Stimulated activated CD8-positive, alpha-beta memory T cell treated with anti-CD3 and anti-CD28 coated beads, Interleukin-7, amount 100 ng/mL, for 4 hours (primary cell): ENCODE measurements around the gene HCST.
"Not testable (repeated sequence)": the region's sequence is repeated elsewhere in the genome, so short reads cannot be mapped to it uniquely, and the experiment has no call there.

ENCODE experiments used
- DNase-seq, 2 donors: peaks; one replicate each; pipeline ENCODE4 v3.0.0-alpha.2; 2020; ENCODE audit warnings: low read depth in 2 of 2

HCST gene, protein sequence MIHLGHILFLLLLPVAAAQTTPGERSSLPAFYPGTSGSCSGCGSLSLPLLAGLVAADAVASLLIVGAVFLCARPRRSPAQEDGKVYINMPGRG

DNA sequence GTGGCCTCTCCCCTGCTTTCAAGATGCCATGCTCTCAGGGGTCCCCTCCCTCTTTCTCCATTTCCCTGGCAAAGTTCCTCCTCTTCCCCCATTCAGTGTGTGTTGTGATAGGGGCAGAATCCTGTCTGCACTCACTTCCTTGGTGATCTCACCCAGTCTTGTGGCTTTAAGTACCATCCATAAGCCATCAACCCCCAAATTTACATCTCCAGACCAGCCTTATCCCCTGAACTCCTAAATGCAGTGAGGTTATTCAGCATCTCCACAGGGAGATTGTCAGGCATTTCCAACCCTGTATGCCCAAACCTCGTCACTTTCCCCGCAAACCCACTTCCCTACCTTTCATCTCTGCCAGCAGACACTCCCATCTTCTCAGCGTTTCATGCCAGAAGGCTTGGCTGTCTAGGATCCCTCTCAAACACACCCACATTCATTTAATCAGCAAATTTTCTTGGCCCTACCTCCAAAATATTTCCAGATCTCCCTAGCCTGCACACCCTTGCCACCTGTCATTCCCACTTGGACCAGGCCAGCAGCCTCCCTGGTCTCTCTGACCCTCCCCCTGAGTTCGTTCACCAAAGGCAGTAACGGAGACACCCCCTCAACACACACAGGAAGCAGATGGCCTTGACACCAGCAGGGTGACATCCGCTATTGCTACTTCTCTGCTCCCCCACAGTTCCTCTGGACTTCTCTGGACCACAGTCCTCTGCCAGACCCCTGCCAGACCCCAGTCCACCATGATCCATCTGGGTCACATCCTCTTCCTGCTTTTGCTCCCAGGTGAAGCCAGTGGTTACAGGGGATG is at the start of gene HCST:
HCST (plus strand) TSS at position 676 of the 808 bp plus-strand sequence; CDS start at position 741, 65 bp downstream.
- DNase-seq, result peak in 1 of 2 donors; percentile 36

DNA sequence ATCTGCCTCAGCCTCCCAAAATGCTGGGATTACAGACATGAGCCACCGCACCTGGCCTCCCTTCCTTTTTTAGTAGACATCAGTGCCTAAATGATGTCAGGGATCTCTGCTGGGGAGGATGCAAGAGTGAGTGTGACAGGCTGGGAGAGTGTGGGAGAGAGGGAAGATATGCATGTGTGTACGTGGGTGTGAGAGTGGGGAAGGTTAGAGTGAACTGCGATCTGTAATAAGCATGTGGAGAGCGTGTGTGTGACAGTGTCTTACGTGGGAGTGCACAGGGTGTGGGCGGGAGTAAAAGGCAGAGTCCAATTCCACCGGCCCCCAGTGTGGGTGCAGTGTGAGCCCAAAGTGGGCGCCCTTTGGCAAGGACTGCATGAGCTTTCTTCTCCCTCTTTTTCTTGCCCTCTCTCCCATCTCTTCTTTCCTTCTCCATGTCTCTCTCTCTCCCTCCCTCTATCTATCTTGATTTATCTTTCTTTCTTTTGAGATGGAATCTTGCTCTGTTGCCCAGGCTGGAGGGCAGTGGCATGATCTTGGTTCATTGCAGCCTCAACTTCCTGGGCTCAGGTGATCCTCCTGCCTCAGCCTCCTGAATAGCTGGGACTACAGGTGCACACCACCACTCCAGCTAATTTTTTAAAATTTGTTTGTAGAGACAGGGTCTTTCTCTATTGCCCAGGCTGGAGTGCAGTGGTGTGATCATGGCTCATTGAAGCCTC is 49.1 kb upstream of the HCST start:
- no peak for DNase-seq

- no peak for DNase-seq
These were observed 45.7 kb upstream of the HCST start, which contains the start of gene KIRREL2 for GRCh38 chr19:35856546-35857149. TSS of gene KIRREL2 (plus strand) at chr19:35856911. CDS start at chr19:35857120, 209 bp downstream.

DNA sequence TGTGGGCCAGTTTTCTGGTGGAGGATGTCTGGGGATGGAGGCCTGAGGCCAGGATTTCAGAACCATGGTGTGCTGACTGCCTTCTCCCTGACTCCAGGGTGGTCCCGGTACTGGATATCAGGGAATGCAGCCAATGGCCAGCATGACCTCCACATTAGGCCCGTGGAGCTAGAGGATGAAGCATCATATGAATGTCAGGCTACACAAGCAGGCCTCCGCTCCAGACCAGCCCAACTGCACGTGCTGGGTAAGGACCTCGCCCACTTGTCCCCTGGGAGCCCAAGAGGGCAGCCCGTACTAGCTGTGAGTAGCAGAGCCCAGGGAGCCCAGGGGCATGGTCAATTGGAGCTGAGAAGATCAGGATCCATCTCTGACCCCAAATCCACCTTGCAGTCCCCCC is 44.0 kb upstream of the HCST start:
- DNase-seq, result no peak

DNA sequence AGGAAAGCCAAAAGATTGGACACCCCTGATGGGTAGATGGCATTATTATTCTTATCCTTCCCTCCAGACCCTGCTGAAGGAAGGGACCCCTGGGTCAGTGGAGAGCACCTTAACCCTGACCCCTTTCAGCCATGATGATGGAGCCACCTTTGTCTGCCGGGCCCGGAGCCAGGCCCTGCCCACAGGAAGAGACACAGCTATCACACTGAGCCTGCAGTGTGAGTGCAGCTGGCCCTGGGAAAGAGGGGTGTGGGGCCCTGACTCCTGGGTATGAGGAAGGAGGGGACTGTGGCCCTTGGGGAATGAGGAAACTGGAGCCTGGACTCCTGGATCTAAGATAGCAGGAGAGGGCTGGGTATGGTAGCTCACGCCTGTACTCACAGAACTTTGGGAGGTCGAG is 42.9 kb upstream of the HCST start:
- no peak for DNase-seq

GRCh38 chr19:35860436-35860817 is 41.9 kb upstream of the HCST start:
- no peak for DNase-seq

DNA sequence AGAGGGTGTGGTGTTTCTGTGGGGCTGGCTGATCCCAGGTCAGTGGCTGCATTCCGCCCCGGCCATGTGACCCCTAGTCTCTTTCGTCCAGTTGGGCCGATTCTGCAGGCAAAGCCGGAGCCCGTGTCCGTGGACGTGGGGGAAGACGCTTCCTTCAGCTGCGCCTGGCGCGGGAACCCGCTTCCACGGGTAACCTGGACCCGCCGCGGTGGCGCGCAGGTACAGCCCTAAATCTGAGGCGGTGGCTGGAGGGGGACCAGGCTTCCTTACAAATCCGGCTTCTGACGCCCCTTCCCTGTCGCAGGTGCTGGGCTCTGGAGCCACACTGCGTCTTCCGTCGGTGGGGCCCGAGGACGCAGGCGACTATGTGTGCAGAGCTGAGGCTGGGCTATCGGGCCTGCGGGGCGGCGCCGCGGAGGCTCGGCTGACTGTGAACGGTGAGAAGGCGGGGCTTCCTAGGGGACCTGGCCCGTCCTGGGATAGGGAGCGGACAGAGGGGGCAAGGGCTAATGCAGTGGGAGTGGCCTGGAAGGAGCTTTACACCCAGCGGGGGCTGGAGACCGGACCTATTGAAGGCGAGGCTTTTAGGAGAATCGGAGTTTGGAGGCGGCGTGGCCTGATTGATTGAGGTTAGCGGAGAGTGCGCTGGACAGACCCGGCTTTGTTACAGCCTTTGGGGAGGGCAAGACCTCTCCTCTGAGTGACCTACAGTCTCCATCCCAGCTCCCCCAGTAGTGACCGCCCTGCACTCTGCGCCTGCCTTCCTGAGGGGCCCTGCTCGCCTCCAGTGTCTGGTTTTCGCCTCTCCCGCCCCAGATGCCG is 41.3 kb upstream of the HCST start:
- no peak for DNase-seq

DNA sequence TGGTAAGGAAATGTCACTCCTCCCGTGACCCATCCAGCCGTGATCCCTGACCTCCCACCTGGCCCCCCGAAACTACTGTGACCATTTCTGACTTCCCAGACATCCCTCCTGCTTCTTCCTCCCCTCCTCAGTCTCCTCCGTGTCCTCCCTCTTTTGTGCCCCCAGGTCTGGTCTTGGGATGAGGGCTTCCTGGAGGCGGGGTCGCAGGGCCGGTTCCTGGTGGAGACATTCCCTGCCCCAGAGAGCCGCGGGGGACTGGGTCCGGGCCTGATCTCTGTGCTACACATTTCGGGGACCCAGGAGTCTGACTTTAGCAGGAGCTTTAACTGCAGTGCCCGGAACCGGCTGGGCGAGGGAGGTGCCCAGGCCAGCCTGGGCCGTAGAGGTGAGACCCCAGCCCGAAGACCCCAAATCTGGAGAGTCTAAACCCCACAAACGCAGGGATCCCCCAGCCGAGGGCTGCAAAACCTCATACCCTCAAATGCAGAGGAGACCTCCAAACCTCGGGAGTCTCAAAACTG is 40.6 kb upstream of the HCST start:
- DNase-seq, result no peak

- no peak for DNase-seq
These were observed 39.8 kb upstream of the HCST start for GRCh38 chr19:35862528-35862927.

DNA sequence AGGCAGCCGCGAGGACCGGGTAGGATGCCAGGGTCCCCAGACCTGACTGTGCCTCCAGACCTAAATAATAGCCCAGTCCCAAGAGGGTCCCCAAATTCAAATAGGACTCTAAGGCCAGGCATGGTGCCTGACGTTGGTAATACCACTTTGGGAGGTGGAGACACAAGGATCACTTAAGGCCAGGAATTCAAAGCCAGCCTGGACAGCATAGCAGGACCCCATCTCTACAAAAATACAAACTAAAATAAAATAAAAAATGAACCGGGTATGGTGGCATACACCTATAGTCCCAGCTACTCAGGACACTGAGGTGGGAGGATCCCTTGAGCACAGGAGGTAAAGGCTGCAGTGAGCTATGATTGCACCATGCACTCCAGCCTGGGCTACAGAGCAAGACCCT is 39.3 kb upstream of the HCST start:
- DNase-seq, result no peak

- peak; percentile 39 to 69 for DNase-seq
These were observed 34.0 kb upstream of the HCST start, which contains the start of gene APLP1 for GRCh38 chr19:35868172-35868822. TSS of gene APLP1 (plus strand) at chr19:35868574. CDS start at chr19:35868637, 63 bp downstream.

- DNase-seq, result no peak
These were observed 33.5 kb upstream of the HCST start for GRCh38 chr19:35868823-35869326.

DNA sequence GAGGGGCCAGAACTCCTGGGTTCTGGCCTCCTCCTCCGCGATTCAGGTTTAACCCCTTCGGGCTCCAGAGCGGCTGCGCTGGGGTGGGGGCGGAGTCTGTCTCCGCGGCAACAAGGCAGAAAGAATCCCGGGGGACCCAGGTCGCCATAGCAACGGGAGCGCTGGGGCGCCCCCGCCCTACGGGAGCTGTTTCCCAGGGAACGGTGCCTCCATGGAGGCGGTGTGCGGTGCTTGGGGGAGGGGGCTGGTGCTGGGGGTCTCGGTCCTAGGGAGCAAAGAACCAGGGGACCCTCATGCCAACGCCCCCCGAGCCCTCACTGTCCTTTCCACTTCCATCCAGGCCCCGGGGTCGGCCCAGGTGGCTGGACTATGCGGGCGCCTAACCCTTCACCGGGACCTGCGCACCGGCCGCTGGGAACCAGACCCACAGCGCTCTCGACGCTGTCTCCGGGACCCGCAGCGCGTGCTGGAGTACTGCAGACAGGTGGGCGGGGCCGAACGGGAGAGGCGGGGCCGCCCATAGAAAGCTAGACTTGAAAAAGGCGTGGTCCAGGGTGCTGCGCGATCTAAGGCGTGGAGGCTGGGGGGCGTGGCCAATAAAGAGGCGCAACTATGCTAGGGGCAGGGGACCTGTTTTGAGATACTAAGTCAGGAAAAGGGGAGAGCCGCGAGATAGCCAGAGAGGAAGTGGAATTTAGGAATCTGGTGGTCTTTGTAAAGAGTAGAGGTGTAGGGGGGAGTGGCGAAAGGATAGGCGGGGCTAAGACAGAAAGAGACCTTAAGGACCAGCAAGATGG is 32.8 kb upstream of the HCST start:
- peak; percentile 64 to 72 for DNase-seq

DNA sequence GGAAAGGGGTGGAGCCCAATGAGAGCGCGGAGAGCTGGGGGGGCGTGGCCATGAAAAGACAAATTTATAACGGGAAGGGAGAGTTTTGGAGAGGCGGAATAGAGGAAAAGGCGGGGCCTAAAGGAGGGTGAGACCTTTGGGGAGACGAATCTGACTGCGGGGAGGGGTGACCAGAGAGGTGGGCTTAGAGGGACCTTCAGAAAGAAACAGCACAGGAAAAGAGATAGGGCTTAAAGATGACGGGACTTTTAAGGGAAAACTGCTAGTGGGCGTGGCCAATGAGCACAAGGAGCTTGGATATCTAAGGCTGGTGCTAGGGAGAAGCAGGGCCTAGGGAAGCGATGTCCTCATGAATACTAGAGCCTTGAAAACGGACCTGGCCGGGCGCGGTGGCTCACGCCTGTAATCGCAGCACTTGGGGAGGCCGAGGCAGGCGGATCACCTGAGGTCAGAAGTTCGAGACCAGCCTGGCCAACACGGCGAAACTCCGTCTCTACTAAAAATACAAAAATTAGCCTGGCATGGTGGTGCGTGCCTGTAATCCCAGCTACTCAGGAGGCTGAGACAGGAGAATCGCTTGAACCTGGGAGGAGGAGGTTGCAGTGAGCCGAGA is 32.1 kb upstream of the HCST start:
- not testable (repeated sequence) for DNase-seq

- DNase-seq, result no peak
These were observed 31.5 kb upstream of the HCST start for GRCh38 chr19:35870798-35871197.

- no peak for DNase-seq
These were observed 30.7 kb upstream of the HCST start for GRCh38 chr19:35871611-35872010.

- no peak for DNase-seq
These were observed 30.1 kb upstream of the HCST start for GRCh38 chr19:35872180-35872579.

- DNase-seq, result no peak
These were observed 27.9 kb upstream of the HCST start for GRCh38 chr19:35874392-35874930.

DNA sequence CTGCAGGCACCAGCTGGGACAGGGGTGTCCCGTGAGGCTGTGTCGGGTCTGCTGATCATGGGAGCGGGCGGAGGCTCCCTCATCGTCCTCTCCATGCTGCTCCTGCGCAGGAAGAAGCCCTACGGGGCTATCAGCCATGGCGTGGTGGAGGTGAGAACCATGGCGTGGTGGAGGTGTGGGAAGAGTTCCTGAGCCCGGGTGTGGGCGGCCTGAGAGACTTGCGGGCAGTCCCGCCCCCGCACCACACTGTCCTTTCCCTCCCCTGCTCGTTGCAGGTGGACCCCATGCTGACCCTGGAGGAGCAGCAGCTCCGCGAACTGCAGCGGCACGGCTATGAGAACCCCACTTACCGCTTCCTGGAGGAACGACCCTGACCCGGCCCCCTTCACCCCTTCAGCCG is 23.3 kb upstream of the HCST start:
- DNase-seq, result no peak
